Spleen (tissue), 11 donors: ENCODE measurements around the gene MMS22L. TPM values are rescaled to one million over a fixed set of nuclear protein-coding genes. Genes with fewer than 3 reads are reported as not detected.

Experiments used
- DNase-seq: peaks from one replicate; pipeline ENCODE4 v3.0.0-alpha.2; 2020
- H3K27ac ChIP-seq, 8 donors: fragments of 200-600 bp; sonication (generic) in 7 of 8; 1 replicate in 4 of 8; 2 replicates in 4 of 8; pipeline versions ENCODE4 v1.5.0 to v1.8.0; 2016 to 2021; ENCODE audit warnings: inconsistent platforms in 4 of 8, mild to moderate bottlenecking in 4 of 8, moderate library complexity in 1 of 8
- H3K27me3 ChIP-seq, 7 donors: fragments of 200-600 bp; sonication (generic) in 6 of 7; replicated peaks in 1 of 7; 1 replicate in 4 of 7; 2 replicates in 3 of 7; pipeline versions ENCODE4 v1.5.0 to v1.8.0; 2016 to 2021; ENCODE audit warnings: inconsistent platforms in 3 of 7, mild to moderate bottlenecking in 1 of 7
- H3K36me3 ChIP-seq, 6 donors: fragments of 200-600 bp; sonication (generic) in 5 of 6; 1 replicate in 4 of 6; 2 replicates in 2 of 6; pipeline versions ENCODE4 v1.5.0 to v1.8.0; 2016 to 2021; ENCODE audit warnings: inconsistent platforms in 2 of 6
- H3K4me1 ChIP-seq, 6 donors: fragments of 200-600 bp; sonication (generic) in 5 of 6; 1 replicate in 3 of 6; 2 replicates in 3 of 6; pipeline versions ENCODE4 v1.5.0 to v1.8.0; 2016 to 2021; ENCODE audit warnings: inconsistent platforms in 3 of 6
- H3K4me3 ChIP-seq, 8 donors: fragments of 200-600 bp; sonication (generic) in 7 of 8; 1 replicate in 4 of 8; 2 replicates in 4 of 8; pipeline versions ENCODE4 v1.5.0 to v1.8.0; 2016 to 2021; ENCODE audit warnings: inconsistent platforms in 4 of 8, mild to moderate bottlenecking in 4 of 8, moderate library complexity in 2 of 8
- H3K9me3 ChIP-seq, 8 donors: fragments of 200-600 bp; sonication (generic) in 7 of 8; 1 replicate in 4 of 8; 2 replicates in 4 of 8; pipeline versions ENCODE4 v1.5.0 to v1.8.0; 2016 to 2021; ENCODE audit warnings: inconsistent platforms in 4 of 8
- CTCF ChIP-seq, 11 experiments: fragments of 200-600 bp in 7 of 11; fragments of 450-650 bp in 4 of 11; sonication (generic) in 4 of 11; IDR thresholded peaks in 8 of 11; conservative IDR thresholded peaks in 3 of 11; 1 replicate in 7 of 11; 2 replicates in 4 of 11; pipeline versions ENCODE4 v1.4.0 to v1.8.0; 2016 to 2021; ENCODE audit warnings: antibody characterized with exemption in 11 of 11, inconsistent platforms in 4 of 11, mild to moderate bottlenecking in 1 of 11
- POLR2A ChIP-seq, 3 donors: fragments of 450-650 bp; IDR thresholded peaks; one replicate each; pipeline ENCODE4 v1.5.1; 2017; ENCODE audit warnings: antibody characterized with exemption in 3 of 3, mild to moderate bottlenecking in 1 of 3
- POLR2AphosphoS5 ChIP-seq, 3 donors: sonication (generic); formaldehyde crosslinking; IDR thresholded peaks; one replicate each; pipeline ENCODE4 v1.5.1; 2017; ENCODE audit warnings: antibody characterized with exemption in 3 of 3
- WGBS, 5 donors: extraction: QIAGEN DNeasy Blood & Tissue Kit in 3 of 5; methylation state at CpG; one replicate each; pipeline versions ENCODE4 v1.1.5 to v1.1.7; 2013 to 2018; 5-methylcytosine and 5-hydroxymethylcytosine counted together
- intact Hi-C: fragments of 100-400 bp; cut with DNase I; formaldehyde crosslinking; loops from one replicate; pipeline ENCODE4 v1.15.0; 2023; ENCODE audit warnings: low total_unique reads
- polyA plus RNA-seq, 3 donors: library from polyadenylated mRNA; stranded (reverse); fragments of 200-250 nt; gene quantifications; one replicate each; pipeline ENCODE4 v1.2.1, GENCODE V29; 2013
- total RNA-seq, 7 donors: library from RNA; depleted of rRNA in 3 of 7; stranded (reverse); fragments of >200 nt in 3 of 7; fragmentation: NEBNext Ultra II Directional in 4 of 7; extraction: Animal tissue kit (Norgen Biotek cat#: 25700) in 4 of 7; gene quantifications; one replicate each; pipeline versions ENCODE4 v1.1.0 to v1.2.1, GENCODE V29; 2016 to 2021
- donor health status: healthy with polysubstance abuse.
- donor health status: DM: no; HTN: no; CAD: no; lungs with moderate emphysema.
- donor health status: DM: no; HTN: no; CAD: no.
- donor health status: Bipolar disorder and iron deficiency.
- donor health status: healthy.
- donor health status: DM: no; HTN: no; CAD: no.
- donor health status: DM: yes; HTN: yes; CAD: no.

Gene MMS22L
- total and polyA plus RNA-seq, 10 donors, result 1.4 to 42.3 (median 12.1) TPM

GRCh38 chr6:97275804-97276203 lies 7.2 kb downstream of the MMS22L start:
- Histone ChIP-seq H3K4me1 (peaks cover 0 to 9% (median under 1%) of the 10 kb centered on the region in 6 donors), H3K27ac (no peak overlapping the region), H3K9me3 (no peaks in the 10 kb centered on the region), H3K4me3 (no peak overlapping the region), H3K27me3 (no peaks in the 10 kb centered on the region), H3K36me3 (peaks cover 4 to 91% (median 24%) of the 10 kb centered on the region in 6 donors)
- WGBS, 5 donors, result 87 to 91% (median 89%) methylated on average over 4 of the region's 4 CpGs
- intact Hi-C loops, result no loop called here
- no peak for DNase-seq
- TF ChIP-seq POLR2A (IDR thresholded peaks at IDR 0.05) (no peak), POLR2AphosphoS5 (IDR thresholded peaks at IDR 0.05) (no peak), CTCF (IDR thresholded peaks at IDR 0.05 in 8 of 11, conservative IDR thresholded peaks at IDR 0.05 in 3 of 11) (no peak)

- Histone ChIP-seq H3K9me3 (peaks cover 0 to 5% (median 0%) of the 10 kb centered on the region in 8 donors), H3K4me1 (no peaks in the 10 kb centered on the region), H3K36me3 (peaks cover 4 to 92% (median 39%) of the 10 kb centered on the region in 6 donors), H3K4me3 (no peak overlapping the region), H3K27ac (no peak overlapping the region), H3K27me3 (no peaks in the 10 kb centered on the region)
- intact Hi-C loops, result no loop called here
- DNase-seq, result no peak
- TF ChIP-seq POLR2AphosphoS5 (IDR thresholded peaks at IDR 0.05) (no peak), POLR2A (IDR thresholded peaks at IDR 0.05) (no peak), CTCF (IDR thresholded peaks at IDR 0.05 in 8 of 11, conservative IDR thresholded peaks at IDR 0.05 in 3 of 11) (no peak)
- WGBS, 5 donors, result 95 to 100% (median 98%) methylated on average over 1 of the region's 1 CpG
Observed at GRCh38 chr6:97269821-97270220, 13.2 kb downstream of the MMS22L start.

- no peak for DNase-seq
- no peaks in the 10 kb centered on the region for H3K27me3 ChIP-seq
- peaks cover 0 to 5% (median 0%) of the 10 kb centered on the region in 8 donors for H3K9me3 ChIP-seq
- H3K27ac ChIP-seq, result no peak overlapping the region
- no peaks in the 10 kb centered on the region for H3K4me1 ChIP-seq
- H3K4me3 ChIP-seq, result no peak overlapping the region
- TF ChIP-seq POLR2A (IDR thresholded peaks at IDR 0.05), result no peak
- TF ChIP-seq CTCF (IDR thresholded peaks at IDR 0.05 in 8 of 11, conservative IDR thresholded peaks at IDR 0.05 in 3 of 11), result no peak
- no peak for TF ChIP-seq POLR2AphosphoS5 (IDR thresholded peaks at IDR 0.05)
- H3K36me3 ChIP-seq, result peaks cover 0 to 93% (median 32%) of the 10 kb centered on the region in 6 donors
- intact Hi-C loops, result no loop called here
- WGBS, 5 donors, result 45 to 64% (median 59%) methylated on average over 2 of the region's 2 CpGs
Observed at GRCh38 chr6:97262676-97263075, 20.3 kb downstream of the MMS22L start.

GRCh38 chr6:97246842-97247241 lies 36.2 kb downstream of the MMS22L start:
- WGBS, 5 donors, result 88 to 96% (median 93%) methylated on average over 1 of the region's 1 CpG
- no peak for DNase-seq
- H3K27me3 ChIP-seq, result no peaks in the 10 kb centered on the region
- H3K36me3 ChIP-seq, result peaks cover 0 to 41% (median 15%) of the 10 kb centered on the region in 6 donors
- intact Hi-C loops, result no loop called here
- TF ChIP-seq POLR2AphosphoS5 (IDR thresholded peaks at IDR 0.05) (no peak), POLR2A (IDR thresholded peaks at IDR 0.05) (no peak), CTCF (IDR thresholded peaks at IDR 0.05 in 8 of 11, conservative IDR thresholded peaks at IDR 0.05 in 3 of 11) (no peak)
- no peak overlapping the region for H3K27ac ChIP-seq
- H3K4me3 ChIP-seq, result no peak overlapping the region
- H3K4me1 ChIP-seq, result no peaks in the 10 kb centered on the region
- H3K9me3 ChIP-seq, result peaks cover 0 to 8% (median 0%) of the 10 kb centered on the region in 8 donors
